ENCODE data around the gene LRRC4C.

GRCh38 chr11:40619654-40620053 lies 839.8 kb downstream of the LRRC4C start:
- TF ChIP-seq GATA2 (CRISPR knock-in tag; IDR thresholded peaks at IDR 0.05), result no peak
- TF ChIP-seq SIN3A (IDR thresholded peaks at IDR 0.05; ENCODE audit: borderline replicate concordance, low read depth, low read length), result no peak
- TF ChIP-seq CTCF (IDR thresholded peaks at IDR 0.05), result no peak
- no peak for TF ChIP-seq POLR2AphosphoS5 (IDR thresholded peaks at IDR 0.05; ENCODE audit: low read depth, low read length)
- TF ChIP-seq MAX (IDR thresholded peaks at IDR 0.05; ENCODE audit: low read depth), result no peak
- no peak for TF ChIP-seq TCF12 (IDR thresholded peaks at IDR 0.05)
- TF ChIP-seq NFIC (IDR thresholded peaks at IDR 0.05; ENCODE audit: borderline replicate concordance), result no peak
- TF ChIP-seq SMC3 (IDR thresholded peaks at IDR 0.05; ENCODE audit: low read depth, low read length), result no peak
- no peak for TF ChIP-seq YY1 (IDR thresholded peaks at IDR 0.05; ENCODE audit: low read depth)
- TF ChIP-seq, protein P1, sequence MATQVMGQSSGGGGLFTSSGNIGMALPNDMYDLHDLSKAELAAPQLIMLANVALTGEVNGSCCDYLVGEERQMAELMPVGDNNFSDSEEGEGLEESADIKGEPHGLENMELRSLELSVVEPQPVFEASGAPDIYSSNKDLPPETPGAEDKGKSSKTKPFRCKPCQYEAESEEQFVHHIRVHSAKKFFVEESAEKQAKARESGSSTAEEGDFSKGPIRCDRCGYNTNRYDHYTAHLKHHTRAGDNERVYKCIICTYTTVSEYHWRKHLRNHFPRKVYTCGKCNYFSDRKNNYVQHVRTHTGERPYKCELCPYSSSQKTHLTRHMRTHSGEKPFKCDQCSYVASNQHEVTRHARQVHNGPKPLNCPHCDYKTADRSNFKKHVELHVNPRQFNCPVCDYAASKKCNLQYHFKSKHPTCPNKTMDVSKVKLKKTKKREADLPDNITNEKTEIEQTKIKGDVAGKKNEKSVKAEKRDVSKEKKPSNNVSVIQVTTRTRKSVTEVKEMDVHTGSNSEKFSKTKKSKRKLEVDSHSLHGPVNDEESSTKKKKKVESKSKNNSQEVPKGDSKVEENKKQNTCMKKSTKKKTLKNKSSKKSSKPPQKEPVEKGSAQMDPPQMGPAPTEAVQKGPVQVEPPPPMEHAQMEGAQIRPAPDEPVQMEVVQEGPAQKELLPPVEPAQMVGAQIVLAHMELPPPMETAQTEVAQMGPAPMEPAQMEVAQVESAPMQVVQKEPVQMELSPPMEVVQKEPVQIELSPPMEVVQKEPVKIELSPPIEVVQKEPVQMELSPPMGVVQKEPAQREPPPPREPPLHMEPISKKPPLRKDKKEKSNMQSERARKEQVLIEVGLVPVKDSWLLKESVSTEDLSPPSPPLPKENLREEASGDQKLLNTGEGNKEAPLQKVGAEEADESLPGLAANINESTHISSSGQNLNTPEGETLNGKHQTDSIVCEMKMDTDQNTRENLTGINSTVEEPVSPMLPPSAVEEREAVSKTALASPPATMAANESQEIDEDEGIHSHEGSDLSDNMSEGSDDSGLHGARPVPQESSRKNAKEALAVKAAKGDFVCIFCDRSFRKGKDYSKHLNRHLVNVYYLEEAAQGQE (IDR thresholded peaks at IDR 0.05; ENCODE audit: low read depth, low read length), result no peak
- TF ChIP-seq USF2 (IDR thresholded peaks at IDR 0.05; ENCODE audit: borderline replicate concordance, low read depth, low read length), result no peak
- no peak for TF ChIP-seq JUND (IDR thresholded peaks at IDR 0.05)
- no peak for TF ChIP-seq FOXM1 (IDR thresholded peaks at IDR 0.05; ENCODE audit: low read depth)

Measured in SK-N-SH (cell line).